ENCODE results near the gene PRPF6.

DNA sequence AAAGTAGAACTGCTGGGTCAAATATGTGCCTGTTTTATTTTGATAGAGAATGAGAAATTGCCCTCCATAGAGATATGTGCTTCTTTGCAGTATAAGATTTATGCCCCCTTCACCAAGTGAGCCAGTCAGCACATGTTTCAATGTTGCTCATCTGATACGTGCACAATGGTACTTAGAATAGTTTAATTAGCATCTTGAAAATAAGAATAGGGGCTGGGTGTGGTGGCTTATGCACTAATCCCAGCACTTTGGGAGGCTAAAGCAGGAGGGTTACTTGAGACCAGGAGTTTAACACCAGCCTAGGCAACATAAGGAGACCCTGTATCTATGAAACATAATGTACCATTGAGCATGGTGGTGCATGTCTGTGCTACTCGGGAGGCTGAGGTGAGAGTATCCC is 34.7 kb downstream of the PRPF6 start:
- TF ChIP-seq, protein P1, sequence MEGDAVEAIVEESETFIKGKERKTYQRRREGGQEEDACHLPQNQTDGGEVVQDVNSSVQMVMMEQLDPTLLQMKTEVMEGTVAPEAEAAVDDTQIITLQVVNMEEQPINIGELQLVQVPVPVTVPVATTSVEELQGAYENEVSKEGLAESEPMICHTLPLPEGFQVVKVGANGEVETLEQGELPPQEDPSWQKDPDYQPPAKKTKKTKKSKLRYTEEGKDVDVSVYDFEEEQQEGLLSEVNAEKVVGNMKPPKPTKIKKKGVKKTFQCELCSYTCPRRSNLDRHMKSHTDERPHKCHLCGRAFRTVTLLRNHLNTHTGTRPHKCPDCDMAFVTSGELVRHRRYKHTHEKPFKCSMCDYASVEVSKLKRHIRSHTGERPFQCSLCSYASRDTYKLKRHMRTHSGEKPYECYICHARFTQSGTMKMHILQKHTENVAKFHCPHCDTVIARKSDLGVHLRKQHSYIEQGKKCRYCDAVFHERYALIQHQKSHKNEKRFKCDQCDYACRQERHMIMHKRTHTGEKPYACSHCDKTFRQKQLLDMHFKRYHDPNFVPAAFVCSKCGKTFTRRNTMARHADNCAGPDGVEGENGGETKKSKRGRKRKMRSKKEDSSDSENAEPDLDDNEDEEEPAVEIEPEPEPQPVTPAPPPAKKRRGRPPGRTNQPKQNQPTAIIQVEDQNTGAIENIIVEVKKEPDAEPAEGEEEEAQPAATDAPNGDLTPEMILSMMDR (IDR thresholded peaks at IDR 0.05), result no peak
- TF ChIP-seq POLR2A (IDR thresholded peaks at IDR 0.05), result no peak
